ENCODE data around the gene TCEAL3. TPM values are rescaled to one million over a fixed set of nuclear protein-coding genes. Genes with fewer than 3 reads are reported as not detected.
A peak's percentile ranks its signal among the peaks of the same experiment; 100 is the strongest.
"Not testable (repeated sequence)": the region's sequence is repeated elsewhere in the genome, so short reads cannot be mapped to it uniquely, and the experiment has no call there.

TCEAL3 gene
- total RNA-seq (1 to 10 TPM; 5.2 to 7.6 TPM), total RNA-seq (5.8 to 6.7 reads per million in 2 donors)

GRCh38 chrX:103607364-103608305 is at the start of gene TCEAL3:
TCEAL3 (plus strand) TSS chrX:103607963; CDS start chrX:103609065, 1,102 bp downstream.
- Mint-ChIP-seq H3K4me1 (peaks cover 3% of the 10 kb centered on the region), H3K27ac (peak within 1 kb of the TSS; percentile 75), H3K4me3 (peak within 1 kb of the TSS; percentile 82), H3K27me3 (no peaks in the 10 kb centered on the region), H3K36me3 (ENCODE audit: low read depth) (no peaks in the 10 kb centered on the region)
- H3K9me3 ChIP-seq (ENCODE audit: control insufficient read depth, low read length, poor library complexity, severe bottlenecking) = no peaks in the 10 kb centered on the region
- peak; percentile 87 for ATAC-seq
- peak in 2 of 3 donors; percentile 36 for DNase-seq

- no peaks in the 10 kb centered on the region for H3K4me1 Mint-ChIP-seq
- DNase-seq (no peak), ATAC-seq (no peak)
- peaks cover 6% of the 10 kb centered on the region for H3K27me3 Mint-ChIP-seq
- H3K27ac Mint-ChIP-seq = no peak overlapping the region
- H3K9me3 ChIP-seq (ENCODE audit: control insufficient read depth, low read length, poor library complexity, severe bottlenecking) = no peaks in the 10 kb centered on the region
- no peaks in the 10 kb centered on the region for H3K36me3 Mint-ChIP-seq (ENCODE audit: low read depth)
- H3K4me3 Mint-ChIP-seq = no peak overlapping the region
Observed at GRCh38 chrX:103560256-103560655, 47.5 kb upstream of the TCEAL3 start.

- Mint-ChIP-seq H3K27me3 (peaks cover 6% of the 10 kb centered on the region), H3K4me1 (no peaks in the 10 kb centered on the region), H3K4me3 (no peak overlapping the region), H3K27ac (no peak overlapping the region), H3K36me3 (ENCODE audit: low read depth) (no peaks in the 10 kb centered on the region)
- ATAC-seq (no peak), DNase-seq (no peak)
- no peaks in the 10 kb centered on the region for H3K9me3 ChIP-seq (ENCODE audit: control insufficient read depth, low read length, poor library complexity, severe bottlenecking)
Observed at GRCh38 chrX:103562801-103563200, 45.0 kb upstream of the TCEAL3 start.

GRCh38 chrX:103565197-103565596 is 42.6 kb upstream of the TCEAL3 start:
- H3K9me3 ChIP-seq (ENCODE audit: control insufficient read depth, low read length, poor library complexity, severe bottlenecking) = no peaks in the 10 kb centered on the region
- no peak for ATAC-seq
- H3K4me3 Mint-ChIP-seq = no peak overlapping the region
- DNase-seq = no peak
- H3K36me3 Mint-ChIP-seq (ENCODE audit: low read depth) = no peaks in the 10 kb centered on the region
- no peak overlapping the region for H3K27ac Mint-ChIP-seq
- no peaks in the 10 kb centered on the region for H3K4me1 Mint-ChIP-seq
- H3K27me3 Mint-ChIP-seq = peaks cover 6% of the 10 kb centered on the region

- no peak for DNase-seq
- peaks cover 6% of the 10 kb centered on the region for H3K27me3 Mint-ChIP-seq
- no peak overlapping the region for H3K4me3 Mint-ChIP-seq
- H3K4me1 Mint-ChIP-seq = no peaks in the 10 kb centered on the region
- H3K27ac Mint-ChIP-seq = no peak overlapping the region
- no peaks in the 10 kb centered on the region for H3K36me3 Mint-ChIP-seq (ENCODE audit: low read depth)
- no peak for ATAC-seq
- H3K9me3 ChIP-seq (ENCODE audit: control insufficient read depth, low read length, poor library complexity, severe bottlenecking) = no peaks in the 10 kb centered on the region
Observed at GRCh38 chrX:103565752-103566151, 42.0 kb upstream of the TCEAL3 start.

- Mint-ChIP-seq H3K27me3 (no peaks in the 10 kb centered on the region), H3K27ac (no peak overlapping the region), H3K4me1 (no peaks in the 10 kb centered on the region), H3K36me3 (ENCODE audit: low read depth) (no peaks in the 10 kb centered on the region), H3K4me3 (no peak overlapping the region)
- DNase-seq = no peak
- no peak for ATAC-seq
- H3K9me3 ChIP-seq (ENCODE audit: control insufficient read depth, low read length, poor library complexity, severe bottlenecking) = no peaks in the 10 kb centered on the region
Observed at GRCh38 chrX:103571121-103571520, 36.6 kb upstream of the TCEAL3 start.

- Mint-ChIP-seq H3K27me3 (no peaks in the 10 kb centered on the region), H3K4me1 (no peaks in the 10 kb centered on the region), H3K27ac (no peak overlapping the region), H3K4me3 (no peak overlapping the region), H3K36me3 (ENCODE audit: low read depth) (no peaks in the 10 kb centered on the region)
- DNase-seq = no peak
- H3K9me3 ChIP-seq (ENCODE audit: control insufficient read depth, low read length, poor library complexity, severe bottlenecking) = no peaks in the 10 kb centered on the region
- no peak for ATAC-seq
Observed at GRCh38 chrX:103571726-103572125, 36.0 kb upstream of the TCEAL3 start.

- H3K27ac Mint-ChIP-seq = no peak overlapping the region
- H3K9me3 ChIP-seq (ENCODE audit: control insufficient read depth, low read length, poor library complexity, severe bottlenecking) = no peaks in the 10 kb centered on the region
- no peak overlapping the region for H3K4me3 Mint-ChIP-seq
- DNase-seq (no peak), ATAC-seq (no peak)
- H3K27me3 Mint-ChIP-seq = no peaks in the 10 kb centered on the region
- H3K4me1 Mint-ChIP-seq = no peaks in the 10 kb centered on the region
- no peaks in the 10 kb centered on the region for H3K36me3 Mint-ChIP-seq (ENCODE audit: low read depth)
Observed at GRCh38 chrX:103573202-103573601, 34.6 kb upstream of the TCEAL3 start.

GRCh38 chrX:103584596-103584995 is 23.2 kb upstream of the TCEAL3 start:
- Mint-ChIP-seq H3K27me3 (no peaks in the 10 kb centered on the region), H3K27ac (no peak overlapping the region), H3K4me1 (peaks cover 9% of the 10 kb centered on the region), H3K4me3 (peak overlapping the region; percentile 19), H3K36me3 (ENCODE audit: low read depth) (no peaks in the 10 kb centered on the region)
- DNase-seq (no peak), ATAC-seq (no peak)
- no peaks in the 10 kb centered on the region for H3K9me3 ChIP-seq (ENCODE audit: control insufficient read depth, low read length, poor library complexity, severe bottlenecking)

GRCh38 chrX:103585411-103586313 is 22.1 kb upstream of the TCEAL3 start, which contains the start of gene TCEAL4:
TCEAL4 (plus strand) TSS chrX:103585515; CDS start chrX:103586676, 1,161 bp downstream.
- DNase-seq (peak in 1 of 3 donors; percentile 23), ATAC-seq (peak; percentile 85)
- peaks cover 12% of the 10 kb centered on the region for H3K4me1 Mint-ChIP-seq
- peak within 1 kb of the TSS; percentile 85 for H3K27ac Mint-ChIP-seq
- peak within 1 kb of the TSS; percentile 92 for H3K4me3 Mint-ChIP-seq
- H3K36me3 Mint-ChIP-seq (ENCODE audit: low read depth) = no peaks in the 10 kb centered on the region
- no peaks in the 10 kb centered on the region for H3K9me3 ChIP-seq (ENCODE audit: control insufficient read depth, low read length, poor library complexity, severe bottlenecking)
- no peaks in the 10 kb centered on the region for H3K27me3 Mint-ChIP-seq

GRCh38 chrX:103586314-103586646 is 21.5 kb upstream of the TCEAL3 start:
- Mint-ChIP-seq H3K4me3 (peak overlapping the region; percentile 92), H3K27ac (peak overlapping the region; percentile 85), H3K36me3 (ENCODE audit: low read depth) (no peaks in the 10 kb centered on the region), H3K27me3 (no peaks in the 10 kb centered on the region), H3K4me1 (peaks cover 13% of the 10 kb centered on the region)
- no peak for DNase-seq
- peak; percentile 10 for ATAC-seq
- no peaks in the 10 kb centered on the region for H3K9me3 ChIP-seq (ENCODE audit: control insufficient read depth, low read length, poor library complexity, severe bottlenecking)

- Mint-ChIP-seq H3K27ac (peak overlapping the region; percentile 85), H3K4me1 (peaks cover 16% of the 10 kb centered on the region), H3K27me3 (no peaks in the 10 kb centered on the region), H3K4me3 (peak overlapping the region; percentile 64), H3K36me3 (ENCODE audit: low read depth) (no peaks in the 10 kb centered on the region)
- DNase-seq (no peak), ATAC-seq (no peak)
- H3K9me3 ChIP-seq (ENCODE audit: control insufficient read depth, low read length, poor library complexity, severe bottlenecking) = no peaks in the 10 kb centered on the region
Observed at GRCh38 chrX:103586659-103587058, 21.1 kb upstream of the TCEAL3 start.

GRCh38 chrX:103592295-103592694 is 15.5 kb upstream of the TCEAL3 start:
- not testable (repeated sequence) for H3K4me3 Mint-ChIP-seq; H3K9me3 ChIP-seq (ENCODE audit: control insufficient read depth, low read length, poor library complexity, severe bottlenecking); ATAC-seq; H3K27me3 Mint-ChIP-seq; H3K36me3 Mint-ChIP-seq (ENCODE audit: low read depth); DNase-seq; H3K4me1 Mint-ChIP-seq; H3K27ac Mint-ChIP-seq

Data from T-helper 17 cell (primary cell).